ENCODE measurements around the gene PPP1R10. TPM values are rescaled to one million over a fixed set of nuclear protein-coding genes. Genes with fewer than 3 reads are reported as not detected.
A peak's percentile ranks its signal among the peaks of the same experiment; 100 is the strongest.

PPP1R10 gene
- polyA plus RNA-seq, 1 donor: 43.6 TPM

DNA sequence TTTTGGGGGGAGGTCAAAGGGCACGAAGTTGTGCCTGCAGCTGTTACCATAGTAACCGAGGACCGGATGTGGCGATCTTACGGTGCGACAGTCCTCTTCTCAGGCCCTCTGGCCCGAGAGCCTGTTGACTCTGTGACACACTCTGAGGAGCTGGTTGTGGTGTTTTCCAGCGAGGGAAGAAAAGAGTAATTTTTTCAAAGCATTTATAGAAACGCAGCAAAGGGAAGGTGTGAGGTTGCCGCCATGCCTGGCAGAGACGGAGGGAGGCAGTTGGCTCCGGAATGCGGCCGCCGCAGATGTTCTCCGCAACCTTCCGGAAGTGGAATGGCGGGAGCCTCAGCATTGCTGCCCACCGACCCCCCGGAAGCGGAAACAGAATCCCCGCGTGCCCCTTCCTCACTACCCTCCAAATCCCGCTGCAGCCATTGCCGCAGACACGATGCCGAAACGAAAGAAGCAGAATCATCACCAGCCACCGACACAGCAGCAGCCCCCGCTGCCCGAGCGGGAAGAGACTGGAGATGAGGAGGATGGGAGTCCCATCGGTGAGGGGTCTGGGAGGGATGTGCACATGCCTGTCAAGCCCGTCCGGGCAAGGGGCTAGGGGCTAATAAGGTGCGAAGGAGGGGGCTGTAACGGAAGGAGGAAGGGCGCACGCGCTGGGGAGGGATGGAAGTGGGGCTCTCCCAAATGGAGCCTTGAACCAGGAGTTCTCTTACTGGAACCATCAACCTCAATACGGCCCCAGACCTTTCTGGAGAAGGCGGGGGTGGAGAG lies 59.9 kb downstream of the PPP1R10 start, which contains the start of gene PRR3:
Gene PRR3, plus strand, starts transcription at position 390 of the 777 bp plus-strand sequence. Its CDS starts 50 bp downstream, at position 440.
- peak within 1 kb of the TSS; percentile 98 for H3K4me3 ChIP-seq (ENCODE audit: low read length)
- peak within 1 kb of the TSS; percentile 100 for H3K27ac ChIP-seq (ENCODE audit: low read length)
- WGBS (ENCODE audit: insufficient coverage, low lambda C conversion rate): no CpG with 5 or more reads among the region's 42 CpGs
- DNase-seq: peak; percentile 87 to 93
- no peaks in the 10 kb centered on the region for H3K27me3 ChIP-seq (ENCODE audit: control insufficient read depth, insufficient read depth, low read length)
- H3K36me3 ChIP-seq (ENCODE audit: control insufficient read depth, insufficient read depth, low read length): peaks cover 27% of the 10 kb centered on the region
- peaks cover 7% of the 10 kb centered on the region for H3K4me1 ChIP-seq (ENCODE audit: control insufficient read depth, insufficient read depth, low read length)
- H3K9me3 ChIP-seq (ENCODE audit: control insufficient read depth, low read depth, low read length): no peaks in the 10 kb centered on the region

DNA sequence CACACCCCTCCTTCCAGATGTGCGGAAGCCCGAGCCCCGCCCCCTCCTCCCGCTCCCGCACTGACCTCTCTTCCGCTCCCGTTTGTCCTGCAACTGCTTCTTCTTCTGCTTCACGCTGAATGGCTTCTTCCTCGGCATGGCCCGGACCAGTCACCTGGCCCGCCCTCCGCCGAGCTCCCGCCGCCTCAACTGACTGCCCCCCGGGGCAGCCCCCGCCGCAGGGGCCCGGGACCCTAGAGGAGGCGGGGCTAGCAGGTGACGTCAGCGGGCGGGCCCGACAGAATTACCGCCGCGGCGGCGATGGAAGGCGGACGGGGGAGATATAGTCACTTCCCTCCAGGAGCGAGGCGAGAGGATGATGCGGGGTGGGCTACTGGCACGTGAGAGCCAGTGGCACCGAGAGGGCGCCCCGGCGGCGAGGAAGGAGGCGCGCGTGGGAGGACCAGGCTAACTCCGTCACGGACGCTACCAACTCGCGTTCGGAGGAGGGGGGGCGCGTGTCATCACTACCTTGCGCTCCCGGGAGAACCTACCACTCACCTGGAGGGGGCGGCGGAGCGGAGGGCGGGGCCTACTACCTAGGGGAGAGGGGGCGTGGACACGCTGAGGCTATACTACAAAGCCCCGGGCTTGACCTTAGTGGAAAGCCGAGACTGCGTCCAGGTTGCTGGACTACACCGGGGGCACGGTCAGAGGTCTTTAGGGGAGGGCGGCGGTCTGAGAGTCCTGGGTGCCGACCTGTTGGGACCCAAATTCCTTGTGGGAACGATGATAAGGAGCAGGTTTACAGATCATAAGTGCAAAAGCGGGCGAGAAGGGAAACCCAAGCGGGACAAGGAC lies 60.8 kb downstream of the PPP1R10 start, which contains the start of gene GNL1:
Gene GNL1, minus strand, starts transcription at position 424 of the 840 bp plus-strand sequence. Its CDS starts 286 bp downstream, at position 138.
- no CpG with 5 or more reads among the region's 71 CpGs for WGBS (ENCODE audit: insufficient coverage, low lambda C conversion rate)
- H3K36me3 ChIP-seq (ENCODE audit: control insufficient read depth, insufficient read depth, low read length): peaks cover 30% of the 10 kb centered on the region
- peaks cover 7% of the 10 kb centered on the region for H3K4me1 ChIP-seq (ENCODE audit: control insufficient read depth, insufficient read depth, low read length)
- peak; percentile 95 to 97 for DNase-seq
- no peaks in the 10 kb centered on the region for H3K27me3 ChIP-seq (ENCODE audit: control insufficient read depth, insufficient read depth, low read length)
- peak within 1 kb of the TSS; percentile 100 for H3K27ac ChIP-seq (ENCODE audit: low read length)
- no peaks in the 10 kb centered on the region for H3K9me3 ChIP-seq (ENCODE audit: control insufficient read depth, low read depth, low read length)
- H3K4me3 ChIP-seq (ENCODE audit: low read length): peak within 1 kb of the TSS; percentile 98

DNA sequence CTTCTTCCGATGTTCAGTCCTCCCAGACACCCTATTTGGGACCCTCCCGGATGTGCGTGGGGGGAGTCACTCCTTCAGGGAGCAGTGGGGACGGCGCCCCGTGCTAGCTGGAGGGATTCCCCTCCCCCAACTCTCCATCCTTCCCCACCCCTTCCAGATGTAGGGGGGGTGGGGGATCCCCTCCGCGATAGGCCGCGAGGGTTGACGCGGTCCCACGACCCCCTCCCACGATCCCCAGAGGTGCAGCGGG lies 61.3 kb downstream of the PPP1R10 start:
- peak overlapping the region; percentile 100 for H3K27ac ChIP-seq (ENCODE audit: low read length)
- WGBS (ENCODE audit: insufficient coverage, low lambda C conversion rate): no CpG with 5 or more reads among the region's 15 CpGs
- H3K36me3 ChIP-seq (ENCODE audit: control insufficient read depth, insufficient read depth, low read length): peaks cover 36% of the 10 kb centered on the region
- H3K4me3 ChIP-seq (ENCODE audit: low read length): peak overlapping the region; percentile 98
- peaks cover 7% of the 10 kb centered on the region for H3K4me1 ChIP-seq (ENCODE audit: control insufficient read depth, insufficient read depth, low read length)
- H3K9me3 ChIP-seq (ENCODE audit: control insufficient read depth, low read depth, low read length): no peaks in the 10 kb centered on the region
- H3K27me3 ChIP-seq (ENCODE audit: control insufficient read depth, insufficient read depth, low read length): no peaks in the 10 kb centered on the region
- DNase-seq: no peak

DNA sequence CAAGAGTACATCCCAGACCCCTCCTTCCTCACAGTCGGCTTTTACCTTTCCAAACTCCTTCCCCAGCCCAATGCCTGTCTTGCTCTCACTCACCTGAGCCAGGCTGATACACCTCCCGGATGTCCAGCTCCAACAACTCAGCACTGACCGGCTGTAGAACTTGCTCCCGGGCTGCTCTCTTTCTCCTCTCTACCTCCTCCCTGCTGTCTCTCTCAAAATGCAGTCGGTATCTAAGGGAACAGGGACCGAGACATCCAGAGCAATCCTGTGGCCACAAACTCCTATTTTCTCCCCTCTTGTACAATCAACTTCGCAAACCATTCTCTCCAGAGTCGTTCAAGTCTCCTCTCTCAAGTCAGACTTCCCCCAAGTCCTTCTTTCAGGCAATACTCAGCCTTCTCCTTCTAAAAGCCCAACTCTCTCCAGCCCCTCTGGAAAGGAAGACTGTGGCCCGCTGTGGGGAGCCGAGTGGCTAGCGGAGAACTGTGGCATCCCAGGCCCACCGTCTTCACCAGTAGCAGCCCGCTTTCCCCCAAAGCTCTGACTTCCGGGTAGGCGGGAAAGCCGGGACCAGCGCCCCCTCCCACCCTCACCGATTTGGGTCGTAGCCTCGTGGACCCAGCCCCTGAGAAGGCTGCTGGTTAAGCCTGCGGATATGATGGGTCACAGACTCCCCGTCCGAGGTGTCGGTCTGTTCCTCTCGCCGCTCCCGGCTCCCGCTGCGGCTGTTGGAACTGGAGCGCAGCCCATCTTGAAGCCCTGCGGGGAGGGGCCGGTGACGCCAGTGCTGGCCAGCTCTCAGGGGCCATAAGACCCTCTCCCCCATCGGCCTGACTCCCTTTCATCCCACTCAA lies 61.9 kb downstream of the PPP1R10 start:
- Histone ChIP-seq H3K9me3 (ENCODE audit: control insufficient read depth, low read depth, low read length) (no peaks in the 10 kb centered on the region), H3K27ac (ENCODE audit: low read length) (peak overlapping the region; percentile 100), H3K4me3 (ENCODE audit: low read length) (peak overlapping the region; percentile 98), H3K36me3 (ENCODE audit: control insufficient read depth, insufficient read depth, low read length) (peaks cover 41% of the 10 kb centered on the region), H3K27me3 (ENCODE audit: control insufficient read depth, insufficient read depth, low read length) (no peaks in the 10 kb centered on the region), H3K4me1 (ENCODE audit: control insufficient read depth, insufficient read depth, low read length) (peaks cover 7% of the 10 kb centered on the region)
- no CpG with 5 or more reads among the region's 34 CpGs for WGBS (ENCODE audit: insufficient coverage, low lambda C conversion rate)
- peak; percentile 49 to 72 for DNase-seq

DNA sequence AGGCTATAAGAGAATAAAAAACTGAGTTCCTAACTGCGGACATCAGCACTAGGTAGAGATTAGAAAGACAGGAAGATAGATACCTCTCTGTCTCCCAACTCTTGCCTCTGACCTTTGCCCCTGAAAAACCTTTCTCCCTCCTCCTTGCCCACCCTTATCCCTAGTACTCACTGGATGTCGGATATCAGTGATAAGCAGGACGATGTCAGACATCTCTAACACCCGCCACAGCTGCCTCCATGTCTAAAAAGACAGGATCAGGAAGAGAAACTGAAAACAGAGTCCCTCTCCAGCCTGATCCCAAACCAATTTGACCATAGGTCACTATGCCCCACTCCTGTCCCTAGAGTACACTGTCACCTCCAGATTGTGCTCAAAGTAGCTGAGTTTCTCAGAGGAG lies 62.6 kb downstream of the PPP1R10 start:
- Histone ChIP-seq H3K27me3 (ENCODE audit: control insufficient read depth, insufficient read depth, low read length) (no peaks in the 10 kb centered on the region), H3K36me3 (ENCODE audit: control insufficient read depth, insufficient read depth, low read length) (peaks cover 44% of the 10 kb centered on the region), H3K4me3 (ENCODE audit: low read length) (no peak overlapping the region), H3K27ac (ENCODE audit: low read length) (no peak overlapping the region), H3K9me3 (ENCODE audit: control insufficient read depth, low read depth, low read length) (no peaks in the 10 kb centered on the region), H3K4me1 (ENCODE audit: control insufficient read depth, insufficient read depth, low read length) (peaks cover 7% of the 10 kb centered on the region)
- peak in 1 of 2 donors; percentile 9 for DNase-seq
- WGBS (ENCODE audit: insufficient coverage, low lambda C conversion rate): no CpG with 5 or more reads among the region's 4 CpGs

Other genes starting within 250 kb of the PPP1R10 start
- 170 TPM for gene HLA-E, start 127.7 kb downstream of the PPP1R10 start, polyA plus RNA-seq
- gene GNL1, start 60.8 kb downstream of the PPP1R10 start, polyA plus RNA-seq: 54.9 TPM
- gene PRR3, start 59.9 kb downstream of the PPP1R10 start, polyA plus RNA-seq: 18.5 TPM
- gene ABCF1, start 45.8 kb downstream of the PPP1R10 start, polyA plus RNA-seq: 80.3 TPM
- gene MRPS18B, start 597 bp upstream of the PPP1R10 start, polyA plus RNA-seq: 46.8 TPM
- 36.6 TPM for gene ATAT1, start 9.6 kb upstream of the PPP1R10 start, polyA plus RNA-seq
- 34.7 TPM for gene C6orf136, start 29.9 kb upstream of the PPP1R10 start, polyA plus RNA-seq
- gene DHX16, start 55.8 kb upstream of the PPP1R10 start, polyA plus RNA-seq: 48.5 TPM
- 23.0 TPM for gene PPP1R18, start 69.4 kb upstream of the PPP1R10 start, polyA plus RNA-seq
- gene NRM, start 73.7 kb upstream of the PPP1R10 start, polyA plus RNA-seq: 16.5 TPM
- 22.5 TPM for gene MDC1, start 100.0 kb upstream of the PPP1R10 start, polyA plus RNA-seq
- 512 TPM for gene TUBB, start 103.1 kb upstream of the PPP1R10 start, polyA plus RNA-seq
- 94.5 TPM for gene FLOT1, start 125.4 kb upstream of the PPP1R10 start, polyA plus RNA-seq
- 24.7 TPM for gene IER3, start 127.3 kb upstream of the PPP1R10 start, polyA plus RNA-seq

All from large intestine (tissue), 3 donors.